IPS DF 6.9 (cell line): ENCODE data around the gene NHEJ1.
A peak's percentile ranks its signal among the peaks of the same experiment; 100 is the strongest.

ENCODE experiments used
- DNase-seq: peaks from one replicate; pipeline ENCODE4 v3.0.0-alpha.2; 2013; ENCODE audit warnings: low read depth, low spot score
- H3K27ac ChIP-seq: one replicate; pipeline ENCODE4 v1.5.1; 2013; ENCODE audit warnings: low read length, control low read depth
- H3K27me3 ChIP-seq: 2 replicates; pipeline ENCODE4 v1.6.1; 2013; ENCODE audit warnings: mild to moderate bottlenecking, low read length; ENCODE audit not compliant: control insufficient read depth, insufficient read depth
- H3K36me3 ChIP-seq: 2 replicates; pipeline ENCODE4 v1.6.1; 2013; ENCODE audit warnings: low read length; ENCODE audit not compliant: control insufficient read depth, insufficient read depth
- H3K4me1 ChIP-seq: 2 replicates; pipeline ENCODE4 v1.6.1; 2013; ENCODE audit warnings: low read length; ENCODE audit not compliant: control insufficient read depth, insufficient read depth
- H3K4me3 ChIP-seq: 2 replicates; pipeline ENCODE4 v1.5.1; 2013; ENCODE audit warnings: mild to moderate bottlenecking, low read length
- H3K9me3 ChIP-seq: 2 replicates; pipeline ENCODE4 v1.6.1; 2013; ENCODE audit warnings: low read length, inconsistent platforms; ENCODE audit not compliant: control insufficient read depth, insufficient read depth
- WGBS: extraction: QIAGEN DNeasy Blood & Tissue Kit; methylation state at CpG from one replicate; pipeline ENCODE4 v1.1.7; 2013; ENCODE audit warnings: mixed read lengths, missing lambda C conversion rate; ENCODE audit not compliant: insufficient read length, insufficient coverage; 5-methylcytosine and 5-hydroxymethylcytosine counted together

The NHEJ1 gene, protein sequence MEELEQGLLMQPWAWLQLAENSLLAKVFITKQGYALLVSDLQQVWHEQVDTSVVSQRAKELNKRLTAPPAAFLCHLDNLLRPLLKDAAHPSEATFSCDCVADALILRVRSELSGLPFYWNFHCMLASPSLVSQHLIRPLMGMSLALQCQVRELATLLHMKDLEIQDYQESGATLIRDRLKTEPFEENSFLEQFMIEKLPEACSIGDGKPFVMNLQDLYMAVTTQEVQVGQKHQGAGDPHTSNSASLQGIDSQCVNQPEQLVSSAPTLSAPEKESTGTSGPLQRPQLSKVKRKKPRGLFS

GRCh38 chr2:219160186-219161017 is at the start of gene NHEJ1:
Gene NHEJ1, minus strand, starts transcription at chr2:219160815. Its CDS starts 2,453 bp downstream, at chr2:219158362.
- Histone ChIP-seq H3K4me1 (peaks cover 2% of the 10 kb centered on the region; the same call in 1 of the 2 replicates), H3K9me3 (no peaks in the 10 kb centered on the region), H3K27me3 (no peaks in the 10 kb centered on the region), H3K36me3 (no peaks in the 10 kb centered on the region), H3K27ac (no peak within 1 kb of the TSS), H3K4me3 (peak within 1 kb of the TSS; percentile 71)
- DNase-seq: peak; percentile 80
- no CpG with 5 or more reads among the region's 70 CpGs for WGBS

GRCh38 chr2:219209236-219210195 is 48.9 kb upstream of the NHEJ1 start:
- DNase-seq: no peak
- Histone ChIP-seq H3K36me3 (peaks cover 21% of the 10 kb centered on the region), H3K27ac (no peak overlapping the region)

GRCh38 chr2:219207884-219208740 is 47.5 kb upstream of the NHEJ1 start:
- Histone ChIP-seq H3K27ac (no peak overlapping the region), H3K9me3 (no peaks in the 10 kb centered on the region), H3K36me3 (peaks cover 13% of the 10 kb centered on the region), H3K27me3 (no peaks in the 10 kb centered on the region), H3K4me1 (0 out of 2 replicates have a peak, but pooled peaks cover 1% of the 10 kb centered on the region), H3K4me3 (no peak overlapping the region)
- no peak for DNase-seq
- WGBS: no CpG with 5 or more reads among the region's 17 CpGs

More at GRCh38 chr2:219209236-219210195, 48.9 kb upstream of the NHEJ1 start:
- no CpG with 5 or more reads among the region's 18 CpGs for WGBS
- Histone ChIP-seq H3K9me3 (no peaks in the 10 kb centered on the region), H3K4me3 (no peak overlapping the region), H3K27me3 (no peaks in the 10 kb centered on the region), H3K4me1 (0 out of 2 replicates have a peak, but pooled peaks cover 1% of the 10 kb centered on the region)

DNA sequence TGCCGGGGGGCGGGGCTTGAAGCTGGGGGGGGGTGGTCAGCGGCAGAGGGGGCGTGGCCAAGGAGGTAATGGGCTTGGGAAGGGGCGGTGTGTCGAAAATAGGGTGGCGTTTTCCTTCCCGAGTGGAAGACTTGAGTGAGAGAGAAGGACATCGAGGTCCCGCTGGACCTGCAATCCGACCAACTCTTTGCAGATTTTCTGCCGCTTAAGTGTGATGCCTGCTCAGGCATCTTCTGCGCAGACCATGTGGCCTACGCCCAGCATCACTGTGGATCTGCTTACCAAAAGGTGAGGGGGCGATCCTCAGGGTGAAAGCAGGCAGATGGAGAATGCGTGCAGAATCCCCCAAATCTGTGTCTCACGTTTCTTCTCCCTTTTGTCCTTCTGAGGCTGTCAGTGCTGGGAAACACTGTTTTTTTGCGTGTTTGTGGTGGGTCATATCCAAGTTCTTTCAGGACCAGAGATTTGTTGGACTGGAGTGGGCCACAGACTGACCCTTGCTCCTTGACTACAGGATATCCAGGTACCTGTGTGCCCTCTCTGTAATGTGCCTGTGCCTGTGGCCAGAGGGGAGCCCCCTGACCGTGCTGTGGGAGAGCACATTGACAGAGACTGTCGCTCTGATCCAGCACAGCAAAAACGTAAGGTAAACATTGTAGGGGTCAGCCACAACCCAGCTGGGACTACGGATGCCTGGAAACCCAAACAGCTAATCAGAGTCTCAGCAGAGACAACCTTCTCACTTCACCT is 46.7 kb upstream of the NHEJ1 start:
- DNase-seq: no peak
- Histone ChIP-seq H3K4me1 (0 out of 2 replicates have a peak, but pooled peaks cover 1% of the 10 kb centered on the region), H3K27ac (no peak overlapping the region), H3K36me3 (peaks cover 9% of the 10 kb centered on the region), H3K27me3 (no peaks in the 10 kb centered on the region), H3K9me3 (no peaks in the 10 kb centered on the region), H3K4me3 (peak overlapping the region; percentile 43; the same call in 1 of the 2 replicates)
- WGBS: no CpG with 5 or more reads among the region's 22 CpGs

- Histone ChIP-seq H3K27ac (no peak within 1 kb of the TSS), H3K9me3 (no peaks in the 10 kb centered on the region), H3K4me1 (0 out of 2 replicates have a peak, but pooled peaks cover 1% of the 10 kb centered on the region), H3K27me3 (no peaks in the 10 kb centered on the region), H3K36me3 (peaks cover 7% of the 10 kb centered on the region), H3K4me3 (peak within 1 kb of the TSS; percentile 73; the same call in 1 of the 2 replicates)
- no peak for DNase-seq
- no CpG with 5 or more reads among the region's 76 CpGs for WGBS
Measured at GRCh38 chr2:219206328-219207133, 45.9 kb upstream of the NHEJ1 start, which contains the start of gene ZFAND2B. Gene ZFAND2B, plus strand, starts transcription at chr2:219206782. Its CDS starts 206 bp downstream, at chr2:219206988.

DNA sequence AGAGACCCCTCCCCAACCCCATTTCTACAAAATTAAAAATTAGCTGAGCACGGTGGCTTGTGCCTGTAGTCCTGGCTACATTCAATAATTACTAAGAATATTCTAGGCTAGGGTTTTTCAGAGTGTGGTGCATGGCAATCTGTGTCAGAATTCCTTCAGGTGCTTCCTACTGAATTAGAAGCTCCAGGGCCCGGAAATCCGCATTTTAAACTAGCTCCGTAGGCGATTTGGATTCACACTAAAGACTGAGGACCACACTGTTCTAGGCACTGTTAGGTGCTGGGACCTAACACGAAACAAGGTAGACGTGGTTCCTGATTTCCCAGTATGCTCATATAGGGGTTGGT is 45.3 kb upstream of the NHEJ1 start:
- no peak overlapping the region for H3K27ac ChIP-seq
- no peaks in the 10 kb centered on the region for H3K27me3 ChIP-seq
- H3K4me3 ChIP-seq: peak overlapping the region; percentile 73; the same call in 1 of the 2 replicates
- no peaks in the 10 kb centered on the region for H3K9me3 ChIP-seq
- 0 out of 2 replicates have a peak, but pooled peaks cover 1% of the 10 kb centered on the region for H3K4me1 ChIP-seq
- DNase-seq: no peak
- no CpG with 5 or more reads among the region's 7 CpGs for WGBS
- peaks cover 4% of the 10 kb centered on the region for H3K36me3 ChIP-seq

DNA sequence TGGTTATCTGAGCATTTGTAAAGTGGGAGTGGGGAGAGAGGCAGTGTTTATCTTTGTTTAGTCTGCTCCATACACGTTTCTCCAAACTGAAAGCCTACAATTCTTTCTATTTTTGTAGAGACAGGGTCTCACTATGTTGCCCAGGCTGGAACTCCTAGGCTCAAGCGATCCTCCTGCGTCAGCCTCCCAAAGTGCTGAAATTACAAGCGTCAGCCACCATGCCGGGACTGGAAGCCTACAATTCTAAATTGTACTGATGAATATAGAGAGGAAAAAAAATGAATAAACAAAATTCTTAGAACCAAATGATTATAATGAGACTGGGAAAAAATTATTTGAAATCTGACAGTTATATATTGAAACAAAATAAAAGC is 44.5 kb upstream of the NHEJ1 start:
- Histone ChIP-seq H3K27ac (no peak overlapping the region), H3K4me1 (0 out of 2 replicates have a peak, but pooled peaks cover 1% of the 10 kb centered on the region), H3K27me3 (no peaks in the 10 kb centered on the region), H3K36me3 (no peaks in the 10 kb centered on the region; the same call in 1 of the 2 replicates), H3K9me3 (no peaks in the 10 kb centered on the region), H3K4me3 (no peak overlapping the region)
- no CpG with 5 or more reads among the region's 5 CpGs for WGBS
- no peak for DNase-seq

GRCh38 chr2:219204425-219205164 is 44.0 kb upstream of the NHEJ1 start:
- H3K4me1 ChIP-seq: 0 out of 2 replicates have a peak, but pooled peaks cover 1% of the 10 kb centered on the region
- no peaks in the 10 kb centered on the region for H3K36me3 ChIP-seq
- no CpG with 5 or more reads among the region's 7 CpGs for WGBS
- H3K27ac ChIP-seq: no peak overlapping the region
- no peak for DNase-seq
- no peaks in the 10 kb centered on the region for H3K9me3 ChIP-seq
- no peaks in the 10 kb centered on the region for H3K27me3 ChIP-seq
- no peak overlapping the region for H3K4me3 ChIP-seq
